HG03039 (cell line): ENCODE data around the gene GAS6.
"Not testable (repeated sequence)": the region's sequence is repeated elsewhere in the genome, so short reads cannot be mapped to it uniquely, and the experiment has no call there.

Source experiments
- ATAC-seq: cut with Tn5 transposase; IDR thresholded peaks from one replicate; pipeline ENCODE4 v1.9.1; 2021; ENCODE audit warnings: mild to moderate bottlenecking, moderate library complexity; ENCODE audit not compliant: unreplicated experiment

GAS6 gene

GRCh38 chr13:113863524-113864272 is at the start of gene GAS6:
GAS6 (minus strand) TSS chr13:113864076; CDS start chr13:113863920, 156 bp downstream.
- no peak for ATAC-seq

GRCh38 chr13:113913408-113913807 is 49.5 kb upstream of the GAS6 start:
- not testable (repeated sequence) for ATAC-seq

GRCh38 chr13:113912596-113912995 is 48.7 kb upstream of the GAS6 start:
- no peak for ATAC-seq

GRCh38 chr13:113907635-113908617 is 44.0 kb upstream of the GAS6 start:
- no peak for ATAC-seq

- no peak for ATAC-seq
These were observed 42.7 kb upstream of the GAS6 start for GRCh38 chr13:113906571-113906970.

- no peak for ATAC-seq
These were observed 42.1 kb upstream of the GAS6 start for GRCh38 chr13:113905942-113906341.

- no peak for ATAC-seq
These were observed 41.1 kb upstream of the GAS6 start for GRCh38 chr13:113905018-113905417.

- ATAC-seq = no peak
These were observed 40.5 kb upstream of the GAS6 start for GRCh38 chr13:113904411-113904810.

- no peak for ATAC-seq
These were observed 40.0 kb upstream of the GAS6 start for GRCh38 chr13:113903912-113904311.

- no peak for ATAC-seq
These were observed 39.3 kb upstream of the GAS6 start for GRCh38 chr13:113902986-113903775.

- ATAC-seq = no peak
These were observed 38.6 kb upstream of the GAS6 start for GRCh38 chr13:113902481-113902880.

- ATAC-seq = no peak
These were observed 37.8 kb upstream of the GAS6 start for GRCh38 chr13:113901642-113902041.

- no peak for ATAC-seq
These were observed 37.4 kb upstream of the GAS6 start for GRCh38 chr13:113901231-113901630.

GRCh38 chr13:113900646-113901045 is 36.8 kb upstream of the GAS6 start:
- no peak for ATAC-seq

GRCh38 chr13:113898391-113898790 is 34.5 kb upstream of the GAS6 start:
- no peak for ATAC-seq

GRCh38 chr13:113897966-113898365 is 34.1 kb upstream of the GAS6 start:
- ATAC-seq = no peak

GRCh38 chr13:113897161-113897560 is 33.3 kb upstream of the GAS6 start:
- no peak for ATAC-seq

- no peak for ATAC-seq
These were observed 31.6 kb upstream of the GAS6 start for GRCh38 chr13:113895436-113895835.

- ATAC-seq = no peak
These were observed 27.1 kb upstream of the GAS6 start for GRCh38 chr13:113890774-113891480.

- ATAC-seq = no peak
These were observed 25.6 kb upstream of the GAS6 start for GRCh38 chr13:113889467-113889866.
